Umbilical cord (tissue), 2 donors: ENCODE measurements around the gene CELF6. TPM values are rescaled to one million over a fixed set of nuclear protein-coding genes. Genes with fewer than 3 reads are reported as not detected.

ENCODE experiments used
- DNase-seq: peaks from one replicate; pipeline ENCODE4 v3.0.0-alpha.2; 2015; ENCODE audit warnings: low spot score
- total RNA-seq: library from RNA; depleted of rRNA; stranded (reverse); fragments of >200 nt; gene quantifications from one replicate; pipeline ENCODE4 v1.2.3, GENCODE V29; 2014; ENCODE audit warnings: low replicate concordance; ENCODE audit not compliant: insufficient read depth

The CELF6 gene
- total RNA-seq, 1 donor from 2014 or later = 1.9 TPM

- DNase-seq = peak; percentile 99
Measured at GRCh38 chr15:72272213-72272996, 47.6 kb downstream of the CELF6 start, which contains the start of gene PARP6. PARP6 (minus strand) TSS chr15:72272554; CDS start chr15:72267477, 5,077 bp downstream.

DNA sequence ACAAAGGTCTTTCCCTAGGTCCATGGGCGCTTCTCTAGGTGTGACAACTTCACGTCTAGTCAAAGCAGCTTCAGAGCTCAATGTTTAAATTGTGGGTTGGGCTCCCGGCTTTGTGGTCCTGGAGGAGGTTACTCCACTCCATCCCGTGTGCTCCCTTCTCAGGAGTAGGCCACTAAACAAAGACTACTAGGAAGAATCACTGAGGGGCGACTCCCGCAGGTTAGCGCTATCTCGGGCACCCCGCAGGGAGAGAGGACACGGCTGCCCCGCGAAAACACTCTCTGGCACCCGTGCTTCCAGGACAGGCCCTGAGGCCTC lies 48.1 kb downstream of the CELF6 start:
- DNase-seq = peak; percentile 12

DNA sequence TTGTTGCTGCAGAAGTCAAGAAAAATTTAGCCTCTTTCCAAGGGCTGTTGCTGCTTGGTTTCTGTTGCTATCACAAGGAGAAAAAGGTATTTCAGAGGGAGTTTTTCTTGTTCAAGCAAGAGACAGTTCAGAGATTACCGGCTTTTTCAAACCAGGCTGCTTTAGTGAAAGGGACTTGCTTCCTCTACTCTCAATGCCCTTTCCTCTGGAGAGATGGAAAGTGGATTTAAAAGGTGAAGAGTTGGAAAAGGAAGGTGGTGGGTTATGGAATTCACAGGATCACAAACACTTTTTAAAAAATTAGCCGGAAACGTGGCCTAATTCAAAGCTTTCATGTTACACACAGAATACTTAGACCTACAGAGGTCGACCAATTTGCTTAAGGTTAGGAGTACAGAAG lies 48.7 kb downstream of the CELF6 start:
- no peak for DNase-seq

DNA sequence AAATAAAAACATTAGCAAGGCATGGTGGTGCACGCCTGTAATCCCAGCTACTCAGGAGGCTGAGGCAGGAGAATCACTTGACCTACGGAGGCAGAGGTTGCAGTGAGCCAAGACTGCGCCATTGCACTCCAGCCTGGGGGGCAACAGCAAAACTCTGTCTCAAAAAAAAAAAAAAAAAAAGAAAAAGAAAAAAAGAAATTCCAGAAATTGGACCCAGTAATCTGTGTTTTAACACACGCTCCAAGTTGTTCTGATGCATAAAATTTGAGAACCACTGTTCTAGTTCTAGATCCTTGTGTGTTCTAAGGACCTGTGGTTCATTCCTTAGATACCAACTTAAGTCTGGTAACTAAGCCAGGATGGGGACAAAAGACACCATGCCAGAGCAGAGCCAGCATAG lies 50.2 kb downstream of the CELF6 start:
- no peak for DNase-seq

DNA sequence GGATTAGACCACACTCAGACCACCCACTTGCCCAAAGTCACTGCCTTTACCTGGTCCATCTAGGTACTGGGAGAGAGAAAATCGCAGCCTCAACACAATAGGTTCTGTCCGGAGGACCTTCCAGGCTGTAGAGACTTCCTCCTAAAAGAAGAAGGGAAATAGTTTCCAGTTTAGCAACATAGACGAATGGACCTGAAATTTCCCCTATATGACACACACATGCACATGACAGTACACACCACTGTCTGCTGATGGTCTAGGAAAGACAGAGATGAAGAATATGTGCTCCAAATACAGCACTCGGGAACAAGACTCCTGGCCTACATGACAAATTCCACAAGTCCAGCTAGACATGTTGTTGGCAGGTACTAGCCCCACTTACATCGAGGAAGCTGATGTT lies 54.9 kb downstream of the CELF6 start:
- no peak for DNase-seq

DNA sequence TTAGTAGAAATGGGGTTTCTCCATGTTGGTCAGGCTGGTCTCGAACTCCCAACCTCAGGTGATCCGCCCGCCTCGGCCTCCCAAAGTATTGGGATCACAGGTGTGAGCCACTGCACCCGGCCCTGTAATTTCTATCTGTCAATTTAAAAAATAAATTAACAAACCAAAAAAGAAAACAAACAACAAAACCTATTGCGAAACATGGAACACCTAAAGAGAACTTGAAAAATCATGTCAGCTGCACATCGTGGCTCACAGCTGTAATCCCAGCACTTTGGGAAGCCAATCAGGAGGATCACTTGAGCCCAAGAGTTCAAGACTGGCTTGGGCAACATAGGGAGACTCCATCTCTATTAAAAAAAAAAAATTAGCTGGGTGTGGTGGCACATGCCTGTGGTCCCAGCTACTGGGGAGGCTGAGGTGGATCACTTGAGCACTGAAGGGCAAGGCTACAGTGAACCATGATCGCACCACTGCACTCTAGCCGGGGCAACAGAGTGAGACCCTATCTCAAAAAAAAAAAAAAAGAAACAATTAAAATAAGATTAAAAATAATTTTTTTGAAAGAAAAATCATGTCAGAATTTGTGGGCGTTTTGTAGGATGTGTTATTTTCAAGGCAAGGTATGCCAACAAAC lies 67.2 kb downstream of the CELF6 start:
- no peak for DNase-seq

- no peak for DNase-seq
Measured at GRCh38 chr15:72249142-72249810, 70.7 kb downstream of the CELF6 start.

DNA sequence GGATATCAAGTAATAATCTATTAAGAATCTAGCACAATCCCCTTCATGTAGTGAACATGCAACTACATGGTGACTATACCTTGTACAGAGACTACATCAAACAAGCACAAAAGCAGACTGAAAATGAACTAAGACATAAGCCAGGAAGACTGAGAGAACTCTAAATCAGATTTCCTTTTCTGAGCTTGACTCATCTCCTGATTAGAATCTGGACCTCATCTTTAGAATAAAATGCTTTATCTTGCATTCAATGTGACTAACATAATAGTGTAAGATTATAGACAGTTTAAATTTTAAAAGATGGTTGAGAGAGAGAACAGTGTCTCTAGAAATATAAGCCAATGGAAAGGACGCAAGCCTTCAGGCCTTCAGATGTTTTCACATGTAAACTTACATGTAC lies 71.4 kb downstream of the CELF6 start:
- DNase-seq = no peak

DNA sequence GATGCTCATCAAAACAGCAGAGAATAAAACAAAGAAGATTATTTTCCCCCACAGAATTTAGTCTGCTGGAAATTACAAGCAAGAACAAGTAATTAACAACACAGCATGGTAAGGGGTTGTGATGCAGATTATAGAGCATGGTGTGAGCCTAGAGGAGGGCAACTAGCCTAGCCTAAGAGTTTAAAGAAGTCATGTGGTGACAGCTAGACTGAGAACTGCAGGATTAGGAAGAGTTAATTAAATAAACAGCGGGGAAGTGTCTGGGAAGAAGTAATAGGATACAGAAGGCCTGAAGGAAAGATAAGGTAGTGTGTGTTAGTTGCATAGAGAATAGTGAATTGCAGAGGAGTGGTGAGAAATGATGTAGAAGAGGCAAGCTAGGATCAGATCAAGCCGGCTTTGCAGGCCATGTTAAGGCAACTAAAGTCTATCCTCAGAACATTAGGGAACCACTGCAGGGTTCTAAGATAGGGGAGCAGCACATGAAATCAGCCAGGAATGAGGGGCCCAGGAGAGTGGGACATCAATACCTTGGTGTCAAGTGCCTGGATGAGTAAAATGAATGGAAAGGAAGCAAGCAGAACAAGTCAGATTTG lies 77.1 kb downstream of the CELF6 start:
- DNase-seq = no peak

DNA sequence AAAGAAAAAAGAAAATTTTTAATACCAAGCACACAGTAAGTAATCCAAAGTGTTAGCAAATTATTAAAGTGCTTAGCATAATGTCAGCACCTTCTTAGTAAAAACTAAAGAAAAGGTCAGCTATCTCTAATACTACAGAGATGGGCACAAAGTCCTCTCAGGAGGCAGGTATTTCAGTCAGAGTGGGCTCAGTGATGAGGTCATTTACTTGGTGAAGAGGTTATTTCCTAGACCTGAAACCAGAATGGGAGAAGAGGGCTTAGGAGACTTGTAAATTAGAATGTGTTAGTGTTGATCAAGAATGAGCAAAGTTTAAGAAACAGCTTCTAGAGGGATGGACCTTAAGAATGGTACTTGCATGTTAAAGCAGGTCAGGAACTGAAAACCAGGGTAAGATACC lies 80.3 kb downstream of the CELF6 start:
- DNase-seq = no peak

GRCh38 chr15:72238586-72238985 lies 81.4 kb downstream of the CELF6 start:
- DNase-seq = no peak

GRCh38 chr15:72237853-72238224 lies 82.1 kb downstream of the CELF6 start:
- DNase-seq = no peak

DNA sequence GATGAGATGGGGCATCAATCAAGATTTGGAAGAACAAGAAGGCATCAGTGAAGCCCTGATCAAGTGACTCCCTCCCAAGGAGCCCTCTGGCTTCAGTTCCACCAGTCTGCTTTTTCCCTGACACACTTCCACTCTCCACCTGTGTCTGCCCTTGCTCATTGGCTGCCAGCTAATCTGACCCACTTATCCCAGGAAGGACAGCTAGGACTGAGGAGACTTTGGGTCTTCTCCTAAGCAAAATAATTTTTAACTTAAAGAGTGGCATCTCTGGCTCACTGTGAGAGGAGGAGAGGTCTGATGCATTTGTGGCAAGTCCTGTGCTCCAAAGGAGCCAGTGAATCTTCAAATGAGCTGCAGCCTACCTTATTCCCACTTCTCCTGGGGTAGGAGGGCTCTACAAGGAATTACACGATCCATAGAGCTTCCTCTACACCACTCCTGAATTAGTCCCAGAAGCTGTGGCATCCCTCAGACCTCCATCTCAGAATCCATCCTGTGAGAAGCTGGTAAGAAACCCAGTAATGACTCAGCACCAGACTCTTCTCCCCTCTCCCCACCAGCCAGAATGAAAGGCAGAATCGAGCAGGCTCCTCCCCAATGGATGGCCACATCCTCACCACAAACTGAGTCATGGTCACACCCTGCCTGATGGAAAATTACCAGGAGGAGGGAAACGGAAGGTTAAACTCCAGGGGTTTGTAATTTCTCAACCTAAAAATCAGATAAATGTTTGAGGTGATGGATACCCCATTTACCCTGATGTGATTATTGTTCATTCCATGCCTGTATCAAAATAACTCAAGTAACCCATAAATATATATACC lies 82.7 kb downstream of the CELF6 start:
- DNase-seq = peak; percentile 81

DNA sequence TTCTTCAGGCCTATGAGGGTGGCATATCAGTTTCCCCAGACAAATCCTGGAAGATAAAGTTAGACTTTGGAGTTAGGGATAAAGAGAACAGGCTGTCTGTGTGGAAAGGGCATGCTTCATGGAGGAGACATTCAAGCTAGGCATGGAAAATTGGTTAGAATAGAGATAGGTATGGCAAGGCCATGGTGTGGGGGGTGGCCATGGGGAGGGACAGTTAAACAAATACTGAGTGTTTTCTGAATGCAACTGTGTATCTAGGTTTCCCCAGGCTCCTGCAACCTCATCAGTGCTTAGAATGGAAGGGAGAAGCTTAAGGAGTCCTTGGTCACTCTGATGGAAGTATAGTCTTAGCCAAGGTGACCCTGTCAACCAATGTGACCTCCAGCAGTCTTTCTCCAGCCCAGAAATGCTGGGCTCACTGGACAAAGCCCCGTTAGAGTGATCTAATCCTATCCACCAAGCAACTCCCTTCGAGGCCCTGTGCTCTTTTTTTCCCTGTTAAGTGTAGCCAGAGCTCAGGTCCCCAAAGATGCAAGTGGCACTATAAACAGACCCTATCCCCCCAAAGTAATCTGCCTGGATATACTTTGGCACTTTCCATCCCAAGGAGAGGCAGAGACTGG lies 83.5 kb downstream of the CELF6 start:
- no peak for DNase-seq

DNA sequence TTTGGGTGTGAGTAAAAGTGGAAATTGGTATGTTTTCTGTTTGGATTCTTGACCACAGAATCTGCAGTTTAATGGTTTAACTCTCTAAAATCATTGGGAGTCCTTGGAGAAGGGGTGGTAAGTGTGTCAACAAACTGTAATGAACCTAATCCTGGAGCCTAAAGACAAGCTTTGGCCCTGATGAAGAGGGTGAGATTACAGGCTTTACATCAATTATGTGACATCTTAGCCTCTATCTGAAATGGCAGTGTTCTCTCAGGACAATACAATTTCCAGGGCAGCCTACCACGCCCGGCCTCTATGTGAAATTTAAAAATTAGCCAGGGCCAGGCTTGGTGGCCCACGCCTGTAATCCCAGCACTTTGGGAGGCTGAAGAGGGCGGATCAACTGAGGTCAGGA lies 84.7 kb downstream of the CELF6 start:
- no peak for DNase-seq

Other genes starting within 250 kb of the CELF6 start
- 88.4 TPM for gene MYO9A, start 202.0 kb downstream of the CELF6 start, total RNA-seq
- 7.5 TPM for gene SENP8, start 201.8 kb downstream of the CELF6 start, total RNA-seq
- 1.9 TPM for gene GRAMD2A, start 122.4 kb downstream of the CELF6 start, total RNA-seq
- gene PKM, start 89.0 kb downstream of the CELF6 start, total RNA-seq = 343 TPM
- 20.0 TPM for gene PARP6, start 47.6 kb downstream of the CELF6 start, total RNA-seq
- gene HEXA, start 55.9 kb upstream of the CELF6 start, total RNA-seq = 85.5 TPM
- gene TMEM202, start 78.1 kb upstream of the CELF6 start, total RNA-seq = 1.9 TPM
- 46.9 TPM for gene ARIH1, start 154.2 kb upstream of the CELF6 start, total RNA-seq